Raji (cell line): ENCODE measurements around the gene TRIM2.

Source experiments
- POLR2A ChIP-seq: IDR thresholded peaks from 2 replicates; pipeline ENCODE4 v1.6.1; 2011; ENCODE audit warnings: low read depth, low read length, control low read depth; ENCODE audit not compliant: insufficient read depth

TRIM2 gene

DNA sequence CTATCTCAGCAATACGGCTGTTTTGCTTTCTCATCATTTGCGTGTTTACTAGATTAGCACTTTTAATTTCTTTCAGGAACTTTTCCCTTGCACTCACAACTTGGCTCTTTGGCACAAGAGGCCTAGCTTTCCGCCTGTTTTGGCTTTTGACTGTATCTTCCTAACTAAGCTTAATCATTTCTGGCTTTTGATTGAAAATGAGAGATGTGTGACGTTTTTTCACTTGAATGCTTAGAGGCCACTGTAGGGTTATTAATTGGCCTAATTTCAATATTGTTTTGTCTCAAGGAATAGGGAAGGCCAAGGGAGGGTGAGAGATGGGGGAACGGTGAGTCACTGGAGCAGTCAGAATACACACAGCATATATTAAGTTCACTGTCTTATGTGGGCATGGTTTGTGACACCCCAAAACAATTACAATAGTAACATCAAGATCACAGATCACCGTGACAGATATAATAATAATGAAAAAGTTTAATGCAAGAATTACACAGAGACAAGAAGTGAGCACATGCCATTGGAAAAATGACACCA, 167.5 kb downstream of the TRIM2 start:
- TF ChIP-seq POLR2A = no peak

- TF ChIP-seq POLR2A = no peak
Measured at GRCh38 chr4:153372967-153373562, 168.8 kb downstream of the TRIM2 start.

DNA sequence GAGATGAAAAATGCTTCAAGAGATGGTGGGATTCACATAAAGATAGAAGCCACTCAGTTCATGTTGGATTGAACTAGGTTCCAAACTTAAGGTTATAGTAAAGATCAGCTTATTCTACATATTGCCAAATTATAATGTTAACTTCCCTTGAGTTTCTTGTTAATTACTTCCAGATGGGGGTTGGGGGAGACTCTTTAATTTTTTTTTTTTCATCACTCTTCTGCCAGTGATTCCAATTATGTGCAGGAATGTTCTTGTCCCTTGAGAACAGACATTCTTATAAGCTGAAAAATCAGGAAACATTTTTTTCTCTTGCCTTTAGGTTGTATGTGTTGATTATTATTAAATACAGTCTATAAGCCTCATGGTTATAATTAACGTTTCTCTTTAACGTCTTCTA, 170.2 kb downstream of the TRIM2 start:
- TF ChIP-seq POLR2A = no peak

- TF ChIP-seq POLR2A = no peak
Measured at GRCh38 chr4:153375303-153375702, 171.1 kb downstream of the TRIM2 start.

GRCh38 chr4:153383131-153383530, 178.9 kb downstream of the TRIM2 start:
- no peak for TF ChIP-seq POLR2A

GRCh38 chr4:153384160-153384559, 179.9 kb downstream of the TRIM2 start:
- TF ChIP-seq POLR2A = no peak

- no peak for TF ChIP-seq POLR2A
Measured at GRCh38 chr4:153385784-153386183, 181.5 kb downstream of the TRIM2 start.

DNA sequence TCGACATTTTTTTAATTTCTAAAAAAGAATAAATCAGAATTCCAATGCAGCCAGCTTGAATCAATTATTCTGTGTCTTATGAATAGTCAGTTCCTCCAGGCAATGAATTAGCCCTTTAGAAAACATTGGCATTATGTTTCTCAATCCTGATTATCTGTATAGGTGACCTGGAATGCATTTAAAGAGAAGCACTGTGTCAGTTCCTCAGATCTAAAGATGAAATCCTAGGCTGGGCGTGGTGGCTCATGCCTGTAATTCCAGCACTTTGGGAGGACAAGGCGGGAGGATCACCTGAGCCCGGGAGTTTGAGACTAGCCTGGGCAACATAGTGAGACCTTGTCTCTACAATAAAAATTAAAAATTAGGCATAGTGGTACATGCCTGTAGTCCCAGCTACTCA, 183.7 kb downstream of the TRIM2 start:
- TF ChIP-seq POLR2A = no peak
